Activated CD8-positive, alpha-beta T cell treated with anti-CD3 and anti-CD28 coated beads, Interleukin-2, amount 10 ng/mL, durations not matched to agents 7 days and 5 days (primary cell): ENCODE results near the gene OMP. TPM values are rescaled to one million over a fixed set of nuclear protein-coding genes. Genes with fewer than 3 reads are reported as not detected.

Source experiments
- ATAC-seq: fragments of 150-1000 bp; cut with Tn5 transposase; one replicate; pipeline ENCODE4 v1.10.0; 2021; ENCODE audit warnings: moderate library complexity
- CTCF ChIA-PET: fragments of 350-600 bp; sonication (Branson Sonifier 250); formaldehyde crosslinking; loops from one replicate; lab custom pipeline; 2021; ENCODE audit warnings: antibody characterized with exemption; lab: Charles Lee
- POLR2A ChIA-PET: fragments of 350-600 bp; sonication (Branson Sonifier 250); formaldehyde crosslinking; loops from one replicate; lab custom pipeline; 2021; ENCODE audit warnings: antibody characterized with exemption; lab: Charles Lee
- DNase-seq: peaks from one replicate; pipeline ENCODE4 v3.0.0-alpha.2; 2020
- H3K27ac Mint-ChIP-seq: one replicate; pipeline ENCODE4 v1.8.0; 2021; ENCODE audit warnings: mild to moderate bottlenecking, mixed read lengths
- H3K27me3 Mint-ChIP-seq: one replicate; pipeline ENCODE4 v1.8.0; 2021; ENCODE audit warnings: low read depth, mixed read lengths
- H3K36me3 Mint-ChIP-seq: one replicate; pipeline ENCODE4 v1.8.0; 2021; ENCODE audit warnings: low read depth, mixed read lengths
- H3K4me1 Mint-ChIP-seq: one replicate; pipeline ENCODE4 v1.8.0; 2021; ENCODE audit warnings: low read depth, mixed read lengths
- H3K4me3 Mint-ChIP-seq: one replicate; pipeline ENCODE4 v1.8.0; 2021; ENCODE audit warnings: mild to moderate bottlenecking, mixed read lengths
- H3K9me3 Mint-ChIP-seq: one replicate; pipeline ENCODE4 v1.8.0; 2022; ENCODE audit warnings: mixed read lengths; ENCODE audit not compliant: insufficient read depth
- total RNA-seq, 2 experiments: library from RNA; stranded (reverse); gene quantifications; one replicate each; pipeline ENCODE4 v1.2.3, GENCODE V29; 2021

The OMP gene
- total RNA-seq, 2 experiments from 2014 or later = not detected

DNA sequence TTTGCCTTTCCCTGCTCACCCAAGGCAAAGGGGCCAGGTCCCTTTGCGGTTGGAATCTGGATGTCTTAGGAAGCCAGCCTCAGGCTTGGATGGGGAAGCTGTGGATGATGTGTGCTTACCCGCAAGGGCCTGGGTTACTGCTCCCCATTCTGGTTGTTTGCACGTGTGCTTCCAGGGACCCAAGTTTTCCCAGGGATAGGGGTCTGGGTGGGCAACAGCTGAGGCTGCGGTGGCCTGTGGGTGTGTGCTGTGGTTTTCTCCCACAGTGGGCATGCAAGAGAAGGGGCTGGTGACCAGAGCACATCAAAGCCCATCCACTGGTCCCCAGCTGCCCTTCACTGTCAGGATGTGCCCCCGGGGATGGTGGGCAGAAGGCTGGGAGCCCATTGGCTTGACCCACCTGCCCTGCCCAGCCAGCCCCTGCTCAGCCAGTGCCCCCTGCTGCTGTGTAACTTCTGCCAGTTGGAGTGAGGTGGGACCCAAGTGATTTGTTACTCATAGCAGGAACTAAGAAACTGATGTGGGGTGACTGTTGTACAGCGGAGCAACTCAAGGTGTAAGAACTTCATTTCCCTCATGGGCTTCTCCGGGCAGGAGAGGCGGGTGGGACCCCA lies 32.6 kb upstream of the OMP start:
- H3K4me3 Mint-ChIP-seq = no peak overlapping the region
- no peak overlapping the region for H3K27ac Mint-ChIP-seq
- H3K36me3 Mint-ChIP-seq = no peaks in the 10 kb centered on the region
- H3K9me3 Mint-ChIP-seq = no peaks in the 10 kb centered on the region
- CTCF ChIA-PET = interaction anchor here (3.2 kb wide), 1 partner anchor 22 kb away, joined by 10 read pairs; no protein-coding TSS in a partner anchor
- H3K27me3 Mint-ChIP-seq = peaks cover 25% of the 10 kb centered on the region
- peaks cover 28% of the 10 kb centered on the region for H3K4me1 Mint-ChIP-seq
- POLR2A ChIA-PET = interaction anchor here (1.2 kb wide), 1 partner anchor 12 kb away, joined by 6 read pairs; no protein-coding TSS in a partner anchor
- DNase-seq = no peak
- ATAC-seq = no peak

DNA sequence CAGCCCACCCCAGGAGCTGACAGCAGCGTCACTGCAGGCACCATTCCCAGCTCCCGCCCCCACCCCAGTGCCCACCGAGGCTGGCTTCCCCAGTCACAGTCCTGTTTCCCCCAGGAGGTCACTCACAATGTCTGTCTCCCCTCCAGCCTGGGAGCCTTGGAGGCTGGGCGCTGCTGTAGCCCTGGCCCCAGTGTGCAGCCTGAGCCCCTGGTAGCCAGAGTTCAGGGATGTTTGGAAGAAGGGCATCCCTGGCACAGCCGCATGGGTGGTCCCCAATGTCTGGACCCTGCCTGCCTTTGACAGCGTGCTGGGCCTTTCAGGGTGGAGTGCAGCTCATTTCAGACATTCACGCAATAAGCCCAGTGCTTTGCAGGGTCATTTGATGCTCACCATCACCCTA lies 31.6 kb upstream of the OMP start:
- no peak overlapping the region for H3K4me3 Mint-ChIP-seq
- peaks cover 25% of the 10 kb centered on the region for H3K4me1 Mint-ChIP-seq
- H3K36me3 Mint-ChIP-seq = no peaks in the 10 kb centered on the region
- CTCF ChIA-PET = interaction anchor here (3.2 kb wide), 1 partner anchor 21 kb away, joined by 10 read pairs; no protein-coding TSS in a partner anchor
- POLR2A ChIA-PET = no interaction called here
- no peak overlapping the region for H3K27ac Mint-ChIP-seq
- H3K9me3 Mint-ChIP-seq = no peaks in the 10 kb centered on the region
- DNase-seq = no peak
- H3K27me3 Mint-ChIP-seq = peaks cover 20% of the 10 kb centered on the region
- no peak for ATAC-seq

DNA sequence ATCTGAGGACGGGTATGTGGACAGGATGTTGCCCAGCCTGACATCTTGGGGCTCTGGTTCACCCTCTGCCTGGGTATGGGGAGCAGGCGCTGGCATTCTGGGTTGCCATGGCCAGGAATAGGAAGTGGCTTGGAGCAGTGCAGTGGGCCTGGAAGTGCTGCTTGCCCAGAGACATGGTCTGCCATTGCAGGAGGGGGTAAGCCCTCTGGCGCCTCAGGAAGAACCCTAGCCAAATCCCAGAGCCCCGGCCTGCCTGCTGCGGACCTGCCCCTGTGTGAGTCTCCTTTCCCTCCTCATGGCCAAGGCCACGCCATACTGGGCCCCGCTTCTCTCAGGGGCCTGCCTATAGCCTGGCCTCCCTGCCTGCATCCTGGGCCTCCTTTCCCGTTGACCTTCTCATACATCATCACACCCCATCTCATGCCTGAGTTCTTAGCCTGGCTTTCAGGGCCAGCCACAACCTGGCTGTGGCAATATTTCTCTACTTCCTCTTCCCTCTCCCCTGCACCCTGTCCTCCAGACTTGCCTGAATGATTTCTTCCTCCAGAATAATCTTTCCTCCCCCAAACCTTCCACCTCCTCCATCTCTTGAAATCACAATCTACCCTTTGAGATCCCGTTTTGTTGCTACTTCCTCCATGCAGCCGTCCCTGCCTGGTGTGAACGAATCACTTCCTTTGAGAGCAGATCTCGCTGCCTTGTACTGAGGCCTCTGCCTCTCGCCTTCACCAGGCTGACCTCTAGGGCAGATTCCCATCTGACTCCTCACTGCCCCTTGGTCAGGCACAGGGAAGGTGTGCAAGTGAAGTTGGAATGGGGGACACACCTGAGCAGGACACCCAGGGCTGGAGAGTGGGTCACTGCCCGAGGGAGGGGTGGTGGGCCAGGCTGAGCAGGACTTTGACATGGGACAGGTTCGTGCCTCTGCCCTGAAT lies 30.7 kb upstream of the OMP start:
- Mint-ChIP-seq H3K9me3 (no peaks in the 10 kb centered on the region), H3K36me3 (no peaks in the 10 kb centered on the region), H3K27ac (peak overlapping the region; percentile 29), H3K4me1 (peaks cover 25% of the 10 kb centered on the region), H3K4me3 (no peak overlapping the region), H3K27me3 (peaks cover 24% of the 10 kb centered on the region)
- ATAC-seq = no peak
- no peak for DNase-seq
- ChIA-PET POLR2A (interaction anchor here (2.8 kb wide), 1 partner anchor 11 kb away, joined by 16 read pairs; no protein-coding TSS in a partner anchor), CTCF (interaction anchor here (1.7 to 2.1 kb wide), 3 partner anchors 19 to 152 kb away, joined by 4 to 8 read pairs (median 5); no protein-coding TSS in a partner anchor)

DNA sequence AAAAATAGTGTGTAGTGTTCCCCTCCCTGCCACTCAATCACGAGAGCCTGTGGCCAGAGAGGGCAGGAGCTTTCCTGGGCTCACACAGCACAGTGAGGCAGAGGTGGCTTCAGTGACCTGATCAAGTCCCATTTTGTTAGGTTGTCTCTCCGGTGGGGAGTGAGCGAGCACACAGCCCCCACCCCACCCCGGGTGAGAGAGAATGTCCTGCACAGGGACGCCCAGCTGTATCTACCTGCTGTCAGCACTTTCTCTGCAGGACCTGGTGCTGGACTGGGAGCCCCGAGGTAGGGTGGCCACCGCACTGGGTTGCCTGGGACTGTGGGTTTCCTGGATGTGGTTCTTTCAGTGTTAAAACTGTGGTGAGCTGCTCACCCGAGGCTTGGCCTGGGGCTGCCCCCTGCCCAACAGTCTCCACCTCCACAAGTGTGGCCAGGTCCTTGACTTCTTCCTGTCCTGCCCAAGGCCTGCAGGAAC lies 29.8 kb upstream of the OMP start:
- H3K9me3 Mint-ChIP-seq = no peaks in the 10 kb centered on the region
- ChIA-PET POLR2A (interaction anchor here (2.8 kb wide), 1 partner anchor 10 kb away, joined by 16 read pairs; no protein-coding TSS in a partner anchor), CTCF (interaction anchor here (1.7 to 2.1 kb wide), 3 partner anchors 18 to 153 kb away, joined by 4 to 8 read pairs (median 5); no protein-coding TSS in a partner anchor)
- peak overlapping the region; percentile 5 for H3K4me3 Mint-ChIP-seq
- DNase-seq = peak; percentile 59
- no peaks in the 10 kb centered on the region for H3K36me3 Mint-ChIP-seq
- peaks cover 24% of the 10 kb centered on the region for H3K27me3 Mint-ChIP-seq
- H3K27ac Mint-ChIP-seq = no peak overlapping the region
- peak; percentile 45 for ATAC-seq
- peaks cover 25% of the 10 kb centered on the region for H3K4me1 Mint-ChIP-seq

DNA sequence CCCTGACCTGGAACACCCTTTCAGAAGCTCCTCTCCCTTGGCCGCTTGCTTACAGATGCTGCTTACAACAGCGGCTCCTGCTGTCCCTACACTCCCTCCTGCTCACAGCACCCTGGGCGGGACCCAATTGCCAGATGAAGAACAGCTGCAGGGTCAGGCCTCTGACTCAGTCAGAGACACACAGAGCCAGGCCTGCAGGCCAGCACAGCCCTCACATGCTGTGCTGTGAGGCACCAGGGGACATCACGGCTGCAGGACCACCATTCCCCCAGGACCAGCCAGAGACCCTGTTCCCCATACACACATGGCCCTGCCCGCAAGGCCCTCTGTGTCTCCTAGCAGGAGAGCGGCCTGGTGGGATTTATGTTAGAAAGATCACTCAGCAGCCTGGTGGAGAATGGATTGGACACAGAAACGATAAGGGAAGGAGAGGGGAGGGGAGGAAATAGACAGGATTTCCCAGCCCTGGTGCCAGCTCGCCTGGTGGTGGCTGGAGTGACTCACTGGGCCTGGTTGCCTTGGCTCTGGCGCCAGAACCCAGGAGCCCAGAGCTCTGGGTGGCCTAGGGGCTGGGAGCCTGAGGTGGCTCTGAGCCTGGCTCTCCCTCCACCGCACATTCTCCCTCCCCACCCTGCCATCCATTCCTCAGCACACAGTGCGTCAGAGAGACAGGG lies 29.2 kb upstream of the OMP start:
- ChIA-PET POLR2A (interaction anchor here (2.8 kb wide), 1 partner anchor 9 kb away, joined by 16 read pairs; no protein-coding TSS in a partner anchor), CTCF (interaction anchor here (1.7 to 2.1 kb wide), 3 partner anchors 17 to 154 kb away, joined by 4 to 8 read pairs (median 5); no protein-coding TSS in a partner anchor)
- H3K36me3 Mint-ChIP-seq = no peaks in the 10 kb centered on the region
- DNase-seq = no peak
- H3K27ac Mint-ChIP-seq = peak overlapping the region; percentile 45
- peaks cover 24% of the 10 kb centered on the region for H3K27me3 Mint-ChIP-seq
- peak; percentile 34 for ATAC-seq
- H3K4me3 Mint-ChIP-seq = peak overlapping the region; percentile 5
- peaks cover 25% of the 10 kb centered on the region for H3K4me1 Mint-ChIP-seq
- H3K9me3 Mint-ChIP-seq = no peaks in the 10 kb centered on the region

DNA sequence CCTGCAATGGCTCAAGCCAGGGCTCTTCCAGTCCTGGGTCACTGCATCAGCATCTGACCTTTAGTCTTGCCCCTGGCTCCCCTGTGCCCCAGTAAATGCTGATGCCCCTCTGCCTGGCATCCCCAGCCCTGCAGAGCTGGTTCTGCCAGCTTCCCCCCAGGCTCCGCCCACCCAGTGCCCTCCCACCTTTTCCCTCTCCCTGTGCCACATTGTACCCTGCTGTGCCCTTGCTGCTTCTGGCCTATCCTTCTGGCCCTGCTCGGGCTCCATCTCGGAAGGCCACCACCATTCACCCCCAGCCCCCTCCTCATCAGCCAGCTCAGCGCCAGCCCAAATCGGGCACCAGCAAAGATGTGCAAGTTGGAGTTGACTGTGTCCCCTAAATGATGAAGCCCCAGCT lies 28.4 kb upstream of the OMP start:
- POLR2A ChIA-PET = interaction anchor here (2.8 kb wide), 1 partner anchor 8 kb away, joined by 16 read pairs; no protein-coding TSS in a partner anchor
- no peak overlapping the region for H3K27ac Mint-ChIP-seq
- CTCF ChIA-PET = interaction anchor here (0.9 to 2.1 kb wide), 3 partner anchors 27 to 154 kb away, joined by 3 to 5 read pairs (median 4); no protein-coding TSS in a partner anchor
- H3K27me3 Mint-ChIP-seq = peaks cover 23% of the 10 kb centered on the region
- no peaks in the 10 kb centered on the region for H3K9me3 Mint-ChIP-seq
- DNase-seq (no peak), ATAC-seq (no peak)
- H3K4me3 Mint-ChIP-seq = no peak overlapping the region
- H3K36me3 Mint-ChIP-seq = no peaks in the 10 kb centered on the region
- peaks cover 25% of the 10 kb centered on the region for H3K4me1 Mint-ChIP-seq

- DNase-seq (no peak), ATAC-seq (no peak)
- ChIA-PET CTCF (interaction anchor here (0.9 kb wide), 1 partner anchor 155 kb away, joined by 3 read pairs; no protein-coding TSS in a partner anchor), POLR2A (interaction anchor here (2.8 kb wide), 1 partner anchor 8 kb away, joined by 16 read pairs; no protein-coding TSS in a partner anchor)
- H3K27me3 Mint-ChIP-seq = peaks cover 22% of the 10 kb centered on the region
- peaks cover 26% of the 10 kb centered on the region for H3K4me1 Mint-ChIP-seq
- H3K27ac Mint-ChIP-seq = no peak overlapping the region
- H3K4me3 Mint-ChIP-seq = no peak overlapping the region
- no peaks in the 10 kb centered on the region for H3K36me3 Mint-ChIP-seq
- no peaks in the 10 kb centered on the region for H3K9me3 Mint-ChIP-seq
These were observed 27.9 kb upstream of the OMP start for GRCh38 chr11:77074626-77075221.

DNA sequence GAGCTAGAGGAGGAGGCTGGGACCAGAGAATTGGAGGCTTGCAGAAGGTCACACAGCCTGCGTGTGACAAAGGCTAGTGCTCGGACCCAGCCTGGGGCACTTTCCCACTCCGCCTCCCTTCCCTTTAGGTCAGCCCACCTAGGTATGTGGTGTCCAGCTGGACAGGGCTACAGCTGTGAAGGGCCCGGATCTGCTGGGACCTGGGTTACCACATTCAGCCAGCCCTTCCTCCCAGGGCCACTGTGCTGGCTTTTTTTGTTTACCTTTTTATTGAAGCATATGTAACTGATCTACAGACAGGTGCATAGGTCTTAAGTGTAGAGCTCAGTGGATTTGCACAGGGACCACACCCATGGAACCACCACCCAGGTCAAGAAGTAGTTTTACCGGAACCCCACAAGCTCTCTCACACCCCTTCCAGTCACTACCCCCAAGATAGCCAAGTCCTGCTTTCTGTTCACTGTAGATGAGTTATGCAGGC lies 27.2 kb upstream of the OMP start:
- peaks cover 21% of the 10 kb centered on the region for H3K27me3 Mint-ChIP-seq
- H3K27ac Mint-ChIP-seq = no peak overlapping the region
- ChIA-PET POLR2A (no interaction called here), CTCF (no interaction called here)
- no peak overlapping the region for H3K4me3 Mint-ChIP-seq
- no peaks in the 10 kb centered on the region for H3K36me3 Mint-ChIP-seq
- H3K9me3 Mint-ChIP-seq = no peaks in the 10 kb centered on the region
- ATAC-seq (no peak), DNase-seq (no peak)
- H3K4me1 Mint-ChIP-seq = peaks cover 33% of the 10 kb centered on the region

GRCh38 chr11:77079666-77080065 lies 23.0 kb upstream of the OMP start:
- peaks cover 15% of the 10 kb centered on the region for H3K27me3 Mint-ChIP-seq
- POLR2A ChIA-PET = no interaction called here
- H3K36me3 Mint-ChIP-seq = no peaks in the 10 kb centered on the region
- H3K9me3 Mint-ChIP-seq = no peaks in the 10 kb centered on the region
- DNase-seq (no peak), ATAC-seq (no peak)
- CTCF ChIA-PET = interaction anchor here (1.7 kb wide), 1 partner anchor 11 kb away, joined by 13 read pairs; no protein-coding TSS in a partner anchor
- H3K27ac Mint-ChIP-seq = no peak overlapping the region
- H3K4me3 Mint-ChIP-seq = no peak overlapping the region
- H3K4me1 Mint-ChIP-seq = peaks cover 32% of the 10 kb centered on the region

DNA sequence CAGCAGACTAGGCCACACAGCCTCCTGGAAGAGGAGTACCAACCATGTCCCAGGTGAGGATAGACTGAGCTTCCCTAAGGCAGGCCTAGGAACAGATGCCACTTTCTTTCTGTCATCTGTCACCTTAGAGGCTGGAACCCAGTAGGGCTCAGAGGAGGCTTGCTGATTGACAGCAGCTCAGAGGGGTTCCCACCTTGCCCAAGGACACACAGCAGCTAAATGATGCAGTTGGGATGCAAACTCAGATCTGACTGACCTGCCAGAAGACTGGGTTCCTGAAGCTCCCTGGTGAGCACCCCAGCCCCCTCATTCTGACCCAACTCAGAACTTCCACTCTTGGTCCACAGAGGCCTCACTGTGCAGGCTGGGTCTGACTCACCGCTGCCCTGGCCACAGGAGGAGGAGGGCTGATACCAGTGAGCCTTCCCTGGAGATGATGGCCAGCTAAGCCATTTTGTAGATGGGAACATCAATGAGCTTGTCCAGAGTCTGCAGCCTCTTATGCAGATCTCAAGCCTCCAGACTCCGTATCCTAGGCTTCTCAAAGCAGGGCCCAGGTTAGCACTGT lies 21.9 kb upstream of the OMP start:
- H3K27ac Mint-ChIP-seq = no peak overlapping the region
- POLR2A ChIA-PET = no interaction called here
- CTCF ChIA-PET = interaction anchor here (1.7 kb wide), 1 partner anchor 10 kb away, joined by 13 read pairs; no protein-coding TSS in a partner anchor
- H3K36me3 Mint-ChIP-seq = no peaks in the 10 kb centered on the region
- H3K27me3 Mint-ChIP-seq = peaks cover 15% of the 10 kb centered on the region
- no peak for DNase-seq
- ATAC-seq = no peak
- H3K4me1 Mint-ChIP-seq = peaks cover 32% of the 10 kb centered on the region
- no peak overlapping the region for H3K4me3 Mint-ChIP-seq
- H3K9me3 Mint-ChIP-seq = no peaks in the 10 kb centered on the region
